DMS53 treated with DMSO at 0.1 percent for 48 hours (cell line): Measurements from ENCODE around the gene DAPK3.
"Not testable (repeated sequence)": the region's sequence is repeated elsewhere in the genome, so short reads cannot be mapped to it uniquely, and the experiment has no call there.

Source experiments
- DNase-seq: peaks from one replicate; lab custom pipeline; 2025; ENCODE audit not compliant: unreplicated experiment; lab: John Stamatoyannopoulos, UW

Gene DAPK3

GRCh38 chr19:4005436-4005835 is 34.5 kb upstream of the DAPK3 start:
- not testable (repeated sequence) for DNase-seq

DNA sequence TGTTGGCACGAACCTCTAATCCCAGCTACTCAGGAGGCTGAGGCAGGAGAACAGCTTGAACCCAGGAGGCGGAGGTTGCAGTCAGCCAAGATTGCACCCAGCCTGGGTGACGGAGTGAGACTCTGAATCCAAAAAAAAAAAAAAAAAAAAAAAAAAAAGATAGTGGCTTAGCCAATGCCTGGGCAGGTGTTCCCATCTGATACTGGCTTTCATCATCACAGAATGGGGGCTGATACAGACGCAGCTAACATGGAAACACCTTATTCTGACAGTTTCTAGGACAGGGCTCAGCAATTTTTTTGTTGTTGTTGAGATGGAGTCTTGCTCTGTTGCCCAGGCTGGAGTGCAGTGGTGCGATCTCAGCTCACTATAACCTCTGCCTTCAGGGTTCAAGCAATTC is 29.9 kb upstream of the DAPK3 start:
- not testable (repeated sequence) for DNase-seq

DNA sequence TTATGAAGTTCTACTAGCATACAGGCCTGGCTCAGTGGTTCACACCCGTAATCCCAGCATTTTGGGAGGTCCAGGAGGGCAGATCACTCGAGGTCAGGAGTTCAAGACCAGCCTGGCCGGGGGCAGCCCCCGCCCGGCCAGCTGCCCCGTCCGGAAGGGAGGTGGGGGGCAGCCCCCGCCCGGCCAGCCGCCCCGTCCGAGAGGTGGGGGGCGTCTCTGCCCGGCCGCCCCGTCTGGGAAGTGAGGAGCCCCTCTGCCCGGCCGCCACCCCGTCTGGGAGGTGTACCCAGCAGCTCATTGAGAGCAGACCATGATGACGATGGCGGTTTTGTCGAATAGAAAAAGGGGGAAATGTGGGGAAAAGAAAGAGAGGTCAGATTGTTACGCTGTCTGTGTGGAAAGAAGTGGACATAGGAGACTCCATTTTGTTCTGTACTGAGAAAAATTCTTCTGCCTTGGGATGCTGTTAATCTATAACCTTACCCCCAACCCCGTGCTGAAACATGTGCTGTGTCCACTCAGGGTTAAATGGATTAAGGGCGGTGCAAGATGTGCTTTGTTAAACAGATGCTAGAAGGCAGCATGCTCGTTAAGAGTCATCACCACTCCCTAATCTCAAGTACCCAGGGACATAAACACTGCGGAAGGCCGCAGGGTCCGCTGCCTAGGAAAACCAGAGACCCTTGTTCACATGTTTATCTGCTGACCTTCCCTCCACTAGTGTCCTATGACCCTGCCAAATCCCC is 27.9 kb upstream of the DAPK3 start:
- DNase-seq, result not testable (repeated sequence)

- no peak for DNase-seq
Measured at GRCh38 chr19:3995607-3996006, 24.7 kb upstream of the DAPK3 start.

DNA sequence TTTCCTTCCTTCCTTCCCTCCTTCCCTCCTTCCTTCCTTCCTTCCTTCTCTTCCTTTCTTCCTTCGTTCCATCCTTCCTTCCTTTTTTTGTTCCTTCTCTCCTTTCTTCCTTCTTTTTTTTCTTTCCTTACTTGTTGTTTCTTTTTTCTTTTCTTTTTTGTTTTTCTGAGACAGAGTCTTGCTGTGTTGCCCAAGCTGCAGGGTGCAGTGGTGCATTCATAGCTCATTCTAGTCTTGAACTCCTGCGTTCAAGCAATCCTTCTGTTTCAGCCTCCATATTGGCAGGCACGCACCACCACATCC is 19.9 kb upstream of the DAPK3 start:
- no peak for DNase-seq

- DNase-seq, result peak; percentile 75
Measured at GRCh38 chr19:3987619-3988371, 16.9 kb upstream of the DAPK3 start.

DNA sequence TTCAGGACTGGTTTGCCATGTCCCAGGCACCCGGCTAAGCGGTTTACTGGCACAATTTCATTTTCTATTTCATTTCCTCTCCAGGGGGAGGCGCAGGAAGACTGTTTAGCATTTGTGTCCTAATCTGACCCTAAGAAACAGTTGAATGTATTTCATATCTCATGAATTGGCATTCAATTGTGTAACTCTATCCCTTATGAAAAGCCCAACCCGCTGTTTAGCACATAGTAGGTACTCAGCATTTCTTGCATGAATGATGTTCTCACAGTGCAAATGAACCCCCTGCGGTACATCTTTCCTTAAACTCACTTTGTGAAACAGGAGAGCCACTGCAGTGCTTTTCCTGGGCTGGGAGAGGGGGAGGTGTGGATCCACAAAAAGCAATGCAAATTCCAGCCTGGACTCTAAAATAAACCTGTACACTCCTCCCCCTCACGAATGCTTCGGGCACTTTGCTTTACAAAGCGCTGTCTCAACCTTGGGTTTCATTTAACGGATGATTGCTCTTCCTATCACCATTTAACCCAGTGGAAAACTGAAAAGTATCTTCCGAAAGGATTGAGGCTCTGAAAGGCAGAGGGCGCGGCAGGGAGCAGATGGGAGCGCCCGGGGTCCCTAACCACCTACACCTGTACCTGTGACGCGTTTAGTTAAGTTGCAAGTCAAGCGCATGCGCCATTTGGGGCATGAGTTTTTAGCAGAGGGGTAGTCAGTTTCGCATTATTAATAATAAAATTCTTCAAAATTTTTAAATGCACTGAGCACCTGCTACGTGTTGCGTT is 15.6 kb upstream of the DAPK3 start:
- peak; percentile 77 for DNase-seq

GRCh38 chr19:3985643-3986259 is 14.9 kb upstream of the DAPK3 start:
- DNase-seq, result peak; percentile 60

DNA sequence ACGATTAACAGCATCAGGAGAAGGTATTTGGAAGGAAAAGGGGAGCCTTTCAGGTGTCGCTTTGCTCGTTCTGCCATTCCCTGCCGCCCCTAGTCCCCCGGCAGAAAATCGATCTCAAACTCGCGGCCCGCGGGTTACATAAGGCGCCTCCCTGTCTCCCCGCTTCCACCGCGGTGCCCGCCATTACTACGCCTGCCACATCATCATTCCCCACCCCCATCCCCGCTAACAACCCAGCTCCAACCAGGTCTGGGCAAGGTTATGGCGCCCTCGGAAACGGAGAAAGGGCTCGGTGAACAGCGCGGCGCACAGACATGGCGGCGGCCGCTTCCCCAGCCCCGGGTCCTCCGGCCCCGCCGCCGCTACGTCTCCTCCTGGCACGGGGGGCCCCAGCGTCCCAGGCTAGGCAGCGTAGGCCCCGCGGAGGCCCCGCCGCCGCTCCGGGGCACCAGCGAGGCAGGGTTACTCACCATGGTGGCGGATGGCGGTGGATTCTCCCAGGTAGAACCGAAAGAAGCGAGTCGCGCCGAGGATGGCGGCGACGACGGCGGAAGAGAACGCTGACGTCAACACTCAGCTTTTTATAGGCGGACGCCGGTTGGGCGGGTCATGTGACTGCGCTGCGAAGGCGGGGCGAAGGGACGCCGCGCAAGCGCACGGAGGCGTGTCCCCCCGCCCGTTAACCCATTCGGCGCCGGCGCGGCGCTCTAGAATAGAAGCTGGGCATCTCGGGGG is 14.2 kb upstream of the DAPK3 start, which contains the start of gene EEF2:
Gene EEF2, minus strand, starts transcription at position 556 of the 735 bp plus-strand sequence. Its CDS starts 83 bp downstream, at position 473.
- peak; percentile 60 for DNase-seq

GRCh38 chr19:3984584-3984907 is 13.6 kb upstream of the DAPK3 start:
- no peak for DNase-seq

DNA sequence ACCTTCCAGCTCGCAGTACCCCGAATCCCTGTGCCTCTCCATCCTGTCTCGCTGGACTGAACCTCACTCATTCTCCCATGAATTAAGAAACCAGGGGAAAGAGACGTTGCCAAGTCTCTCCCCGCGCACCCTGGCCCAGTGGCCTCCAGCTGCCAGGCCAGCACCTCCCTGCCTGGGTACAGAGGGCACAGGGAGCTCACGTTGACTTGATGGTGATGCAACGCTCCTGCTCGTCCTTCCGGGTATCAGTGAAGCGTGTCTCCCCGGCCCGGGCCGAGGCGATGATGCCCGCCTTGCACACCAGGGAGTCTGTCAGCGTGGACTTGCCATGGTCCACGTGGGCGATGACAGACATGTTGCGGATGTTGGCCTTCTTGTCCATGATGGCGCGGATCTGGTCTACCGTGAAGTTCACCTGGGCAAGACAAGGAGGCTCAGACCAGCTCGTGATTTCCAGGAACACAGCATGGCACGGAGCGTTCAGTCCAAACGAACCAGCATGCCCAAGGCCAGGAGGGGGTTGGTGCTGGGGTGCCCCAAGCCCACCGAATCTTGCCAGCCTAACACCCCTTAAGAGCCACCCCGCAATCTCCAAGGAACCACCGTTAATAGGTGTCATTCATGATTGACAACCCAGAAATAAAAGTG is 13.2 kb upstream of the DAPK3 start:
- DNase-seq, result no peak

GRCh38 chr19:3983542-3983914 is 12.6 kb upstream of the DAPK3 start:
- no peak for DNase-seq

DNA sequence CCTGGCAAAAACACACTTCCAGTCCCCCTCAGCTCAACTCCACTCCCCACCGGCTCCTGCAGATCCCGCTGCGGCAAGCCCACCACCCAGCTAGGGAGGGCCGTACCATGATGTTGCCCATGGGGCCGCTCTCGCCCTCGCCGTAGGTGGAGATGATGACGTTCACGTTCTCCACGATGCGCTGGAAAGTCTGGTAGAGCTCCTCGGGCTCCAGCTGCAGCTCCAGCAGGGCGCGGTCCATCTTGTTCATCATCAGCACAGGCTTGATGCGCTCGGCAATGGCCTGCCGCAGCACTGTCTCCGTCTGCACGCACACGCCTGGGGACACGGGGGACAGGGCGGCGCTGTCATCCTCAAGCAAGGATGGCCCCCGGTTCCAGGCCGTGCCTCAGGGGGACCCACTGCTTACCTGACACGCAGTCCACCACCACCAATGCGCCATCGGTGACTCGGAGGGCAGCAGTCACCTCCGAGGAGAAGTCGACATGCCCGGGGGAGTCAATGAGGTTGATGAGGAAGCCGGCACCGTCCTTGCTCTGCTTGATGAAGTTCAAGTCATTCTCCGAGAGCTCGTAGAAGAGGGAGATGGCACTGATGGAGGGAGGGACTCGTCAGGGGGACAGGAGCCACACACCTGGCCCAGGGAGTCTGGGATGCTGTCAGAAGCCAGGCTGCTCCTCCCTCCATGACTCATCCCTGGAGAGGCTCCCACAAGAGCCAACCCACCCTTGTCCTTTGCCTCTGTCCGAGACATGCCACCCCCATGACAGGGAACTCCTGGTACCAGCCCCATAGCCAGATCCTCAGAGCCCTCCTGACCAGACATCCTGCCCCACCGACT is 12.0 kb upstream of the DAPK3 start:
- DNase-seq, result no peak

- no peak for DNase-seq
Measured at GRCh38 chr19:3981736-3982681, 11.1 kb upstream of the DAPK3 start.

- no peak for DNase-seq
Measured at GRCh38 chr19:3981373-3981735, 10.5 kb upstream of the DAPK3 start.

GRCh38 chr19:3980353-3981251 is 9.7 kb upstream of the DAPK3 start:
- DNase-seq, result no peak

DNA sequence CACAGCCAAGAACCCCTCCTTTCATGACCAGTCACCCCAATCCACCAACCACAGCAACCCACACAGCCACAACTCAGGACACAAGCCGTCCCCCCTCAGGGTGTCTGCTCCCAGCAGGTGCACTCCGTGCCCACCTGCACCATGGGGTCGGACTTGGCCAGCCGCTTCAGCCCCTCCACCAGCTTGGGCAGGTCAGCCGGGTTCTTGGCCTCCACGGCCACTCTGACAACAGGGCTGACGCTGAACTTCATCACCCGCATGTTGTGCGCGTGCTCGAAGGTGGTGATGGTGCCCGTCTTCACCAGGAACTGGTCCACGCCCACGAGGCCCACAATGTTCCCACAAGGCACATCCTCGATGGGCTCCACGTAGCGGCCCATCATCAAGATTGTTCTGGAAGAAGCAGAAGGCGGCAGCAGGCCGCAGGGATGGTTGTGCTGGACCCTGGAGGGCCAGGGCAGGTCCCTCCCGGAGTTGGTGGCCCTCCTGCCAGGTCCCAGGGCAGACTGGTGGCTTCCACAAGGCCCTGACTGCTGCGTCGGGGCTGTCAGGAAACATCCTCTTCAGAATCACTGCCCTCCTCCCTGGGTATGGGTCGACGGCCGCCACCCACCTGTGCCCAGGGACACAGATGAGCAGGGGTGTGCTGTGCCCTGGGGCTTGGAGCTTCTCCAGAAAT is 8.9 kb upstream of the DAPK3 start:
- no peak for DNase-seq
